HG03342 (cell line): ENCODE data around the gene DRGX.

Experiments used
- ATAC-seq: cut with Tn5 transposase; IDR thresholded peaks from one replicate; pipeline ENCODE4 v1.9.1; 2021; ENCODE audit warnings: mild to moderate bottlenecking, moderate library complexity; ENCODE audit not compliant: unreplicated experiment

Gene DRGX

GRCh38 chr10:49323171-49323895 lies 72.6 kb downstream of the DRGX start:
- no peak for ATAC-seq

GRCh38 chr10:49322371-49323170 lies 73.3 kb downstream of the DRGX start:
- no peak for ATAC-seq

GRCh38 chr10:49321021-49321420 lies 74.9 kb downstream of the DRGX start:
- ATAC-seq, result no peak

GRCh38 chr10:49320191-49320590 lies 75.7 kb downstream of the DRGX start:
- no peak for ATAC-seq

GRCh38 chr10:49319206-49319605 lies 76.7 kb downstream of the DRGX start:
- ATAC-seq, result no peak

- ATAC-seq, result no peak
Measured at GRCh38 chr10:49318755-49319154, 77.1 kb downstream of the DRGX start.

GRCh38 chr10:49318028-49318427 lies 77.9 kb downstream of the DRGX start:
- ATAC-seq, result no peak

- no peak for ATAC-seq
Measured at GRCh38 chr10:49314806-49315205, 81.1 kb downstream of the DRGX start.
